Measurements from ENCODE around the gene MYLK3.

- TF ChIP-seq CTCF (IDR thresholded peaks at IDR 0.05): no peak
- TF ChIP-seq POLR2A (IDR thresholded peaks at IDR 0.05): no peak
- TF ChIP-seq EP300 (IDR thresholded peaks at IDR 0.05): no peak
Observed at GRCh38 chr16:46774743-46775177, 26.6 kb upstream of the MYLK3 start.
